GM21619 (cell line): ENCODE results near the gene EYA2.
A peak's percentile ranks its signal among the peaks of the same experiment; 100 is the strongest.

ENCODE experiments used
- ATAC-seq: cut with Tn5 transposase; IDR thresholded peaks from one replicate; pipeline ENCODE4 v1.9.1; 2021; ENCODE audit not compliant: unreplicated experiment

EYA2 gene

GRCh38 chr20:46977204-46977603 is 82.6 kb downstream of the EYA2 start:
- no peak for ATAC-seq

- no peak for ATAC-seq
Observed at GRCh38 chr20:46977909-46978588, 83.4 kb downstream of the EYA2 start.

DNA sequence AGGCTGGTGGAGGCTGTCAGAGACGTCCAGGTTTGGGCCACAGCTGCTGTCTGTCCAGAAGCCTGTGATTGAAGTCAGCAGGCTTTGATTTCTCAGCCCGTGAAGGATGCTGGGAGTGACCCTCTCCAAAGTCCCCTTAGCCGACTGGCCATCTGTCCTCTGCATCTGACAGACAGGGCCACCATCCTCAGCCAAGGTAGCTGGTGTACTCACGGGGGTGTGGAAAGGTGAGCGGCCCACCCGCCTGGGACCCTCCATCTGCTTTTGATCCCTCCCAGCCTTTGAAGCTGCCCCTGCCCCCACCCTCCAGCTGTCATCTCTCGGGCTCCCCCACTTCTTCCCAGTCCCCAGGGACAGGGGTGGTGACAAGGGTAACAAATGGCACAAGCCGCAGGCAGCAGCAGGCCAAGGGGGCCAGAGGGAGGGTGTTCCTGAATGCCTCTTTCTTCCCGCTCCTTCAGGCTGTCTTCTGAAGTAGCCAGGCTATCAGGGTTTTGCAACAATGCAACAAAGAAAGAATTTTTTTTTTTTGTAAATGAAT is 84.4 kb downstream of the EYA2 start:
- no peak for ATAC-seq

DNA sequence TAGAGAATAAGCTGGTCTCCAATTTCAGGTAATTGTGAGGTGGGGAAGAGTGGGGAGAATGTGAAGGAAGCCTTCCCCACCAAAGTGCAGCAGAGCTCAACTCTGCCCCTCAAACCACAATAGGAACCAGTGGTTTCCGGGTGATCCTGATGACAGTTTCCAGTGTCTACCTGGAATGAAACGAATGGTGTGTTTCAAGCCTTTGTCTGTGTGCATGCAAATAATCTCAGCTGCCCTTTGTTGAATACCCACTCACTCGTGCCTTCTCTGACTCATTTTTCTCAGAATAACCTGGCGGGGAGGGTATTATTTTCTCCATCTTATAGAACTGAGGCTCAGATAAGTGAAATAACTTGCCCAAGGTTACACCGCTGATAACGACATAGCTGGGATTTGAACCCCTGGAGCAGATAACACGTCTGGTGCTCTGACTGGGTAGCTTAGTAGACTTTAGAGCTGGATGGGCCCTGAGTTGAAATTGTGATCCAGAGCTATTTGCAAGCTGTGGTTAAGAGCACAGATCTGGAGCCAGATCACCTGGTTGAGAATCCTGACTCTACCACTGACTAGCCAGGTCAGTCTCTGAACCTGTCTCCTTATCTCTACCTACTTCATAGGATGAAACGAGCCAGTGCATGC is 85.1 kb downstream of the EYA2 start:
- ATAC-seq, result no peak

- no peak for ATAC-seq
Observed at GRCh38 chr20:46981184-46981583, 86.5 kb downstream of the EYA2 start.

GRCh38 chr20:46983466-46983865 is 88.8 kb downstream of the EYA2 start:
- no peak for ATAC-seq

- no peak for ATAC-seq
Observed at GRCh38 chr20:46984405-46984804, 89.8 kb downstream of the EYA2 start.

- no peak for ATAC-seq
Observed at GRCh38 chr20:46985250-46985649, 90.6 kb downstream of the EYA2 start.

GRCh38 chr20:46985671-46986070 is 91.0 kb downstream of the EYA2 start:
- ATAC-seq, result no peak

- ATAC-seq, result no peak
Observed at GRCh38 chr20:46987001-46987400, 92.4 kb downstream of the EYA2 start.

GRCh38 chr20:46990017-46990595 is 95.5 kb downstream of the EYA2 start:
- ATAC-seq, result no peak

DNA sequence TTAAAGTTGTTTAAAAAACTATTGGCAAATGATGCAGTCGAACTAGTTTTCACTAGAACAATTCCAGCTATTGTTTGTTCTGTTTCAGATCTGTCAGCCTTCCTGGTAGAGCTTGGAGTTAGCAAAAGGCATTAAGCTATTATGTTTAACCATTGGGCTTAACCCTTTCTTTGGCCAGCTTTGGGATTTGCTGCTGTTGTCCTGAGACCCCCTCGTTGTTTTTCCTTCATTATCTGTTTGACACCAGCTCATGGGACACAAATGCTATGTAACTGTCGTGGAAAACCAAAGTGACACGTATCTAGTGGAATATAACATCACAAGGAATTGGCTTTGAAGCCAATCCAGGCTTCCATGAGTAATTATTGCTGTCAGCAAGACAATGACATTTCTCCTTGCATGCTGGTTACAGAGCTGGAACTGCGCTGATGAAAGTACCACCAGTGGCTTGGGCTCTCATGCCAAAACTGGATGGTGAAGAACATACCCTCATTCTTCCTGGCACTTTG is 96.0 kb downstream of the EYA2 start:
- no peak for ATAC-seq

DNA sequence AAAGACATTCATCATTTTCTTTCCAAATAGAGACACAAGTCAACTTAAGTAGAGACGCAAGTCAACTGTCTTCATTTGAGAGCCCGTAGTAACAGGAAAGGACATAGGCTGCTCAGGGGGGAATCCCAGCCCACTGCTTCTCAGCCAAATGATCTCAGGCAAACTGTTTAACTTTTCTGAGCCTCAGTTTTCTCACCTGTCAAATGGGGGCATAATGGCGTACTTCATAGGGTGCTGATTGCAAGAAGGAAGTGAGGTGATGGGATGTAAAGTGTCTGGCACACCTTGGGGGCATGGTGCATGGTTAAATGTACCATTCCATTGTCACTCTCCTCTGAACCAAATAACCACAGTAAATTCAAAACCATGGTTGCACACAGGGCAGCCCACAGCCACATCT is 96.5 kb downstream of the EYA2 start:
- ATAC-seq, result no peak

- no peak for ATAC-seq
Observed at GRCh38 chr20:46991880-46992639, 97.4 kb downstream of the EYA2 start.

- no peak for ATAC-seq
Observed at GRCh38 chr20:46992640-46993035, 98.0 kb downstream of the EYA2 start.

GRCh38 chr20:46993465-46994095 is 98.9 kb downstream of the EYA2 start:
- no peak for ATAC-seq

DNA sequence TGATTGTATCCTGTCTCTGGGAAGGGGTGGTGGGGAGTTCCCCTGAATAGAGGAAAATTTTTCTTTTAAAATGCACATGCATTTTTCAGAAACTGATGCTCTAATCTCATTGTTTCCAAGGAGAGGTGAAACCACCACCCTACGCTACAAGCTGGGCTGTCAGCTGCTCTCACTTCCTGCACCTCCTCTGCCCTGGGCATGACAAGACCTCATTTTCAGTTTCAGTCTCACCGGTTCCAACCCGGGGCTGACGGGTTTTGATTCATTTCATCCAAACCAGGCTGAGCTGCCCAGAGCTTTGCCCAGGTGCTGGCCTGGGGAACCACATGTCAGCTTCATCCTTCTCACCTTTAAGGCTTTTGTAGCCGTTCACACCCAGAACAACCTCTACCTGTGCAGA is 99.7 kb downstream of the EYA2 start:
- peak; percentile 89 for ATAC-seq

DNA sequence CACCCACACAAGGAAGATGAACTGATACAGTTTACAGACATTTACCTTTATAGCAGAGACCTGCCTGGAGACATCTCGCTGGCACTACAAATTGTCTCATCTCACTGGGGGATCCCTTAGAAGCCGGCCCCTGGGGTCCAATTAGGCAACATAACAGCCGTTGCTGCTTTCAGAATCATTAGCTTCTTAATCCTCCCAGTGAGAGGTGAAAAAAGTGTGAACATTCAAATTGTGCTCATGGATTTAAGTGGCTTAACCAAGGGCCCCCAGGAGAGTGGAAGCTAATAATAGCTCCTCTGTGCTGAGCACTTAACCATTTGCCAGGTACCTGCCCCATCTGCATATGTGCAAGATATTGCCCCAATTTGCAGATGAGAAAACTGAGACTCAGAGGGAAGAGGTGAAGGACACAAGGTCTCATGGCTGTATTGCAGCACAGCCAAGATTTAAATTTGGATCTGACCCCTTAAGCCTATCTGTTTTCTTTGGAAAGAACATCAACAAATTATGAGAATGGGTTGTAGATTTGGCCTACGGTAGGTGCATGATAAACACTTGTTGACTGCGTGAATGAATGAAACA is 101.0 kb downstream of the EYA2 start:
- ATAC-seq, result no peak

GRCh38 chr20:46997187-46997586 is 102.5 kb downstream of the EYA2 start:
- no peak for ATAC-seq

- ATAC-seq, result no peak
Observed at GRCh38 chr20:46998477-46999240, 104.0 kb downstream of the EYA2 start.
